GM23338 (cell line): Measurements from ENCODE around the gene TRIM15.

ENCODE experiments used
- CTCF ChIP-seq, 2 experiments: fragments of 200-600 bp in 1 of 2; sonication (generic) in 1 of 2; conservative IDR thresholded peaks; 2 replicates each; pipeline versions ENCODE4 v1.5.1 to v1.6.1; 2016 to 2017; ENCODE audit warnings: antibody characterized with exemption in 2 of 2, low read depth in 2 of 2, mild to moderate bottlenecking in 2 of 2, moderate library complexity in 1 of 2
- ETS1 ChIP-seq: IDR thresholded peaks from 2 replicates; pipeline ENCODE4 v1.6.1; 2016; ENCODE audit warnings: antibody characterized with exemption
- EZH2 ChIP-seq: fragments of 200-600 bp; sonication (generic); IDR thresholded peaks from one replicate; pipeline ENCODE4 v1.8.0; 2017; ENCODE audit warnings: antibody characterized with exemption, mild to moderate bottlenecking, low read depth; ENCODE audit not compliant: unreplicated experiment
- EZH2phosphoT487 ChIP-seq: fragments of 200-600 bp; sonication (generic); IDR thresholded peaks from one replicate; pipeline ENCODE4 v1.8.1; 2018; ENCODE audit warnings: antibody characterized with exemption; ENCODE audit not compliant: unreplicated experiment
- JUNB ChIP-seq: IDR thresholded peaks from one replicate; pipeline ENCODE4 v1.6.1; 2016; ENCODE audit warnings: antibody characterized with exemption; ENCODE audit not compliant: unreplicated experiment
- NANOG ChIP-seq: IDR thresholded peaks from 2 replicates; pipeline ENCODE4 v1.6.1; 2016; ENCODE audit warnings: antibody characterized with exemption, borderline replicate concordance
- POLR2AphosphoS5 ChIP-seq: IDR thresholded peaks from 2 replicates; pipeline ENCODE4 v1.6.1; 2016; ENCODE audit warnings: antibody characterized with exemption, low read depth
- REST ChIP-seq: IDR thresholded peaks from one replicate; pipeline ENCODE4 v1.6.1; 2018; ENCODE audit warnings: antibody characterized with exemption; ENCODE audit not compliant: unreplicated experiment
- STAT1 ChIP-seq: IDR thresholded peaks from one replicate; pipeline ENCODE4 v1.6.1; 2016; ENCODE audit warnings: antibody characterized with exemption; ENCODE audit not compliant: unreplicated experiment

- TF ChIP-seq POLR2AphosphoS5 (no peak), CTCF (conservative IDR thresholded peaks at IDR 0.05; ENCODE audit: low read depth in 2 of 2) (no peak), EZH2 (no peak), REST (no peak), NANOG (no peak), JUNB (no peak), ETS1 (no peak), STAT1 (no peak), EZH2phosphoT487 (no peak)
Observed at GRCh38 chr6:30156774-30157173, 6.6 kb upstream of the TRIM15 start.
